Upper lobe of left lung (tissue), 6 donors: ENCODE data around the gene HACD2. TPM values are rescaled to one million over a fixed set of nuclear protein-coding genes. Genes with fewer than 3 reads are reported as not detected.
A peak's percentile ranks its signal among the peaks of the same experiment; 100 is the strongest.

Experiments used
- ATAC-seq, 2 donors: fragments of 200-7000 bp; cut with Tn5 transposase; one replicate each; pipeline ENCODE4 v1.9.1; 2022; ENCODE audit warnings: mild to moderate bottlenecking in 2 of 2, moderate library complexity in 2 of 2; ENCODE audit not compliant: low FRiP score in 2 of 2
- DNase-seq, 2 donors: peaks; one replicate each; pipeline ENCODE4 v3.0.0-alpha.2; 2019 to 2020
- H3K27ac ChIP-seq, 4 donors: fragments of 200-600 bp; sonication (generic); one replicate each; pipeline ENCODE4 v1.5.1; 2016 to 2019
- H3K27me3 ChIP-seq, 4 donors: fragments of 200-600 bp; sonication (generic); one replicate each; pipeline ENCODE4 v1.5.1; 2017 to 2019
- H3K36me3 ChIP-seq, 4 donors: fragments of 200-600 bp; sonication (generic); one replicate each; pipeline ENCODE4 v1.5.1; 2016 to 2019
- H3K4me1 ChIP-seq, 4 donors: fragments of 200-600 bp; sonication (generic); one replicate each; pipeline ENCODE4 v1.5.1; 2018 to 2019
- H3K4me3 ChIP-seq, 4 donors: fragments of 200-600 bp; sonication (generic); one replicate each; pipeline ENCODE4 v1.5.1; 2017 to 2019; ENCODE audit warnings: mild to moderate bottlenecking in 2 of 4, moderate library complexity in 1 of 4
- H3K9me3 ChIP-seq, 4 donors: fragments of 200-600 bp; sonication (generic); one replicate each; pipeline ENCODE4 v1.5.1; 2018 to 2019
- EP300 ChIP-seq, 4 donors: sonication (generic); formaldehyde crosslinking; IDR thresholded peaks; one replicate each; pipeline ENCODE4 v1.5.1; 2017; ENCODE audit warnings: antibody characterized with exemption in 4 of 4, control low read depth in 2 of 4
- POLR2A ChIP-seq, 4 donors: fragments of 450-650 bp; IDR thresholded peaks; one replicate each; pipeline ENCODE4 v1.5.1; 2016 to 2017; ENCODE audit warnings: antibody characterized with exemption in 4 of 4, mild to moderate bottlenecking in 2 of 4
- POLR2AphosphoS5 ChIP-seq, 2 donors: sonication (generic); formaldehyde crosslinking; IDR thresholded peaks; one replicate each; pipeline ENCODE4 v1.5.1; 2017; ENCODE audit warnings: antibody characterized with exemption in 2 of 2
- WGBS, 2 donors: methylation state at CpG; one replicate each; pipeline ENCODE4 v1.1.5; 2017 to 2018; 5-methylcytosine and 5-hydroxymethylcytosine counted together
- total RNA-seq, 6 donors: library from RNA; depleted of rRNA in 4 of 6; stranded (reverse); fragments of >200 nt in 4 of 6; gene quantifications; one replicate each; pipeline versions ENCODE4 v1.1.0 to v1.2.1, GENCODE V29; 2016 to 2021
- TF ChIP-seq, protein P1 (sequence below), 6 experiments: fragments of 450-650 bp in 4 of 6; fragments of 200-600 bp in 2 of 6; sonication (generic) in 2 of 6; IDR thresholded peaks; one replicate each; pipeline ENCODE4 v1.5.1; 2016 to 2019; ENCODE audit warnings: antibody characterized with exemption in 6 of 6
- donor health status: DM: no; HTN: no; CAD: no; lungs with moderate emphysema.
- donor health status: DM: no; HTN: yes; CAD: no; lungs with severe emphysema.

Gene HACD2
- total RNA-seq, 6 donors from 2014 or later, result 12.5 to 60.4 (median 39.1) TPM

- Histone ChIP-seq H3K27ac (no peak overlapping the region), H3K27me3 (no peaks in the 10 kb centered on the region), H3K9me3 (no peaks in the 10 kb centered on the region), H3K4me3 (no peak overlapping the region), H3K4me1 (no peaks in the 10 kb centered on the region), H3K36me3 (no peaks in the 10 kb centered on the region)
- ATAC-seq, result no peak
- no peak for DNase-seq
- WGBS, 2 donors, result 89 to 100% methylated on average over 1 of the region's 1 CpG
- no peak for TF ChIP-seq EP300 (IDR thresholded peaks at IDR 0.05)
- TF ChIP-seq POLR2A (IDR thresholded peaks at IDR 0.05), result no peak
- TF ChIP-seq, protein P1, sequence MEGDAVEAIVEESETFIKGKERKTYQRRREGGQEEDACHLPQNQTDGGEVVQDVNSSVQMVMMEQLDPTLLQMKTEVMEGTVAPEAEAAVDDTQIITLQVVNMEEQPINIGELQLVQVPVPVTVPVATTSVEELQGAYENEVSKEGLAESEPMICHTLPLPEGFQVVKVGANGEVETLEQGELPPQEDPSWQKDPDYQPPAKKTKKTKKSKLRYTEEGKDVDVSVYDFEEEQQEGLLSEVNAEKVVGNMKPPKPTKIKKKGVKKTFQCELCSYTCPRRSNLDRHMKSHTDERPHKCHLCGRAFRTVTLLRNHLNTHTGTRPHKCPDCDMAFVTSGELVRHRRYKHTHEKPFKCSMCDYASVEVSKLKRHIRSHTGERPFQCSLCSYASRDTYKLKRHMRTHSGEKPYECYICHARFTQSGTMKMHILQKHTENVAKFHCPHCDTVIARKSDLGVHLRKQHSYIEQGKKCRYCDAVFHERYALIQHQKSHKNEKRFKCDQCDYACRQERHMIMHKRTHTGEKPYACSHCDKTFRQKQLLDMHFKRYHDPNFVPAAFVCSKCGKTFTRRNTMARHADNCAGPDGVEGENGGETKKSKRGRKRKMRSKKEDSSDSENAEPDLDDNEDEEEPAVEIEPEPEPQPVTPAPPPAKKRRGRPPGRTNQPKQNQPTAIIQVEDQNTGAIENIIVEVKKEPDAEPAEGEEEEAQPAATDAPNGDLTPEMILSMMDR (IDR thresholded peaks at IDR 0.05), result no peak
- no peak for TF ChIP-seq POLR2AphosphoS5 (IDR thresholded peaks at IDR 0.05)
Observed at GRCh38 chr3:123457841-123458240, 127.0 kb downstream of the HACD2 start.

DNA sequence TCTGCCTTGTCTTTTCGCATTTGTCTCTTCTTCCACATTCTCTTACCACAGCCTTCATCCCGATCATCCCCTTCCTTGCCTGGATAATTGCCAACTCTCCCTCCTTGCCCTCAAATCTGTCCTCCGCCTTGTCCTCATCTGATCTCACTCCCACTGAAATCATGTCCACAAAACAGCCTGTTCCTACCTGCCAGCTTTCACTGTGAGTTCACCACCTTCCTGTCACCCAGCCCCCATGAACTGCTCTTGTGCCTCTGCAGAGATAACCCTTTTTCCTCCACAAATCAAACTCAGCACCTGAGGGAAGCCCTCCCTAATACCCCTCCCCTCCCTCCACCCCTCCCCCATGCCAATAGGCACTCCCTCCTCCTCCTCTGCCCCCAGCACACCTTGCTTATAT is 131.2 kb downstream of the HACD2 start:
- H3K27me3 ChIP-seq, result peaks cover 0 to 16% (median 10%) of the 10 kb centered on the region in 4 donors
- H3K27ac ChIP-seq, result no peak overlapping the region
- H3K4me1 ChIP-seq, result peaks cover 12 to 16% (median 14%) of the 10 kb centered on the region in 4 donors
- no peaks in the 10 kb centered on the region for H3K9me3 ChIP-seq
- 53 to 54% methylated on average over 3 of the region's 3 CpGs for WGBS, 2 donors
- ATAC-seq (no peak), DNase-seq (no peak)
- H3K4me3 ChIP-seq, result no peak overlapping the region
- TF ChIP-seq POLR2AphosphoS5 (IDR thresholded peaks at IDR 0.05), result no peak
- no peak for TF ChIP-seq EP300 (IDR thresholded peaks at IDR 0.05)
- no peak for TF ChIP-seq POLR2A (IDR thresholded peaks at IDR 0.05)
- TF ChIP-seq, protein P1 (IDR thresholded peaks at IDR 0.05), result no peak
- no peaks in the 10 kb centered on the region for H3K36me3 ChIP-seq

DNA sequence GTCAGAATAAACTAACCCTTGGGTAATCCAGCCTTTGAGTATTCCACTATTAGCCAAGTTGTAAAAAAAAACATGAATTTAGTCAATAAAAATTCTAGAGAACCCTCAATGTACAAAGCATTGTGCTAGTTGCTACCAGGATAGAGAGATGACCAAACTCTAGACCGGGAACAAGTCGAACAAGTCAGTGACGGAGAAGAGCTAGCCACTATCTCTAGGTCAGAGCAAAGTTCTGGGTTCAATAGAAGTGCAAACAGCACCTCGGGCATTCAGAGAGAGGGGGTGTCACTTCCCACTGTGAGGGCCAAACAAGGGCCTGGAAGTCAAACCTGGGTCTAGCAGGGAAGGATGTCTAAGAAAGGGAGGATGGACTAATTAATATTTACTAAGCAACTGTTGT is 133.7 kb downstream of the HACD2 start:
- Histone ChIP-seq H3K4me3 (no peak overlapping the region), H3K27ac (no peak overlapping the region), H3K4me1 (peaks cover 16 to 32% (median 19%) of the 10 kb centered on the region in 4 donors), H3K9me3 (no peaks in the 10 kb centered on the region), H3K27me3 (peaks cover 0 to 29% (median 19%) of the 10 kb centered on the region in 4 donors), H3K36me3 (no peaks in the 10 kb centered on the region)
- no peak for TF ChIP-seq POLR2AphosphoS5 (IDR thresholded peaks at IDR 0.05)
- TF ChIP-seq, protein P1 (IDR thresholded peaks at IDR 0.05), result no peak
- TF ChIP-seq POLR2A (IDR thresholded peaks at IDR 0.05), result no peak
- TF ChIP-seq EP300 (IDR thresholded peaks at IDR 0.05), result no peak
- no peak for DNase-seq
- 63 to 75% methylated on average over 4 of the region's 4 CpGs for WGBS, 2 donors
- ATAC-seq, result no peak

DNA sequence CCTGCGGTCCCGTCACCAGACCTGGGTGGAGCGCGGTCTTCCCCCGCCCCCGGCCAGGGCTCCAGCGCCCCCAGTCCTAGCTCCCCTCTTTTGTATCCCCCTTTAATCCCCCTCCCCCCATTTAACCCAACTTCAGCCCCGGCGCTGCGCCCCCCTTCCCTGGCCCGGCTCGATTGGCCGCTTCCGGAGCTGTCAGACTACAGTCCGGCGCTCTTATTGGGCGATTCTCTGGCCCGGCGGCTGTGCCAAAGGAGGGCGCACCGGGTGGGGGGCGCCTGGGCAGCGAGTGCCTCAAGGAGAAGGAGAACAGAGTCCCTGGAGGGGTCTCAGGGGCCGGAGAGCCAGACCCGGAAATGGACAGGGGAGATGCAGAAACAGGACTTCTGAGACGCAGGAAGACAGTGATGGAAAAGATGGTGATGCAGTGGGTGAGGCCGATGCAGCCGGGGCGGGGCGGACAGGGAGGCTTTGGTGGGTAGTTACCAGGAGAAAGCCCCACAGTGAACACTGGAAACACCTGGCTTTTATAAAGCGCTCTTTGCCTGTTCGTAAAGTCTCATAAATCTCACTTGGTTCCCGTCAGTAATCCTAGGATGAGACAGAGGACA is 134.8 kb downstream of the HACD2 start:
- ATAC-seq (peak in 1 of 2 donors; percentile 8), DNase-seq (peak in 1 of 2 donors; percentile 77)
- TF ChIP-seq POLR2A (IDR thresholded peaks at IDR 0.05), result no peak
- no peak for TF ChIP-seq EP300 (IDR thresholded peaks at IDR 0.05)
- TF ChIP-seq POLR2AphosphoS5 (IDR thresholded peaks at IDR 0.05), result no peak
- TF ChIP-seq, protein P1 (IDR thresholded peaks at IDR 0.05), result no peak
- 14 to 15% methylated on average over 32 of the region's 33 CpGs for WGBS, 2 donors
- Histone ChIP-seq H3K27me3 (peaks cover 0 to 29% (median 19%) of the 10 kb centered on the region in 4 donors), H3K4me1 (peaks cover 16 to 32% (median 19%) of the 10 kb centered on the region in 4 donors), H3K4me3 (peak overlapping the region in 3 of 4 donors; percentile 47 to 62 (median 57)), H3K9me3 (no peaks in the 10 kb centered on the region), H3K36me3 (no peaks in the 10 kb centered on the region), H3K27ac (peak overlapping the region in 2 of 4 donors; percentile 49 to 74)
